Measurements from ENCODE around the gene KRTAP6-3. TPM values are rescaled to one million over a fixed set of nuclear protein-coding genes. Genes with fewer than 3 reads are reported as not detected.

Gene KRTAP6-3
- total and polyA plus RNA-seq, 11 donors: not detected

DNA sequence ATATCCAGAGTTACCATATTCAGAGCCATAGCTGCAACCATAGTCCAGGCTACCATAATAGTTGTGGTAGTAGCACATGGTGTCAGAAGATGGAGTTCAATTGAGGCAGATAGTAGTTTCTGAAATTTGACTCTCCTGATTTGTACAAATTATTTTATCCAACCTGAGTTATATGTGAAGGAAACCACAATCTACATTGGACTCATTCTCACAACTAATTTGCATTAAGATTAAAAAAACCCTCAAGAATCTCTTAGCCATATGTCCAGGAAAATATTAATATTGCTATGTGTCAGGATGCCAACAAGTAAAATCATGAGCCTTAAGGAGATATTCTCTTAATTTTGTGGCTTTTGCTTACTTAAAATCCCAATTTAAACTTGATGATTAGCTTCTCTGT is 1.9 kb upstream of the KRTAP6-3 start, which contains the start of gene KRTAP22-2:
Gene KRTAP22-2 (minus strand): TSS at position 101 of the 400 bp plus-strand sequence.
- Histone ChIP-seq H3K27me3 (no peaks in the 10 kb centered on the region), H3K4me3 (no peak within 1 kb of the TSS), H3K36me3 (no peaks in the 10 kb centered on the region), H3K27ac (no peak within 1 kb of the TSS), H3K4me1 (no peaks in the 10 kb centered on the region), H3K9me3 (no peaks in the 10 kb centered on the region)
- ATAC-seq: no peak
- no peak for DNase-seq
- intact Hi-C loops (cut with DNase I): no loop called here
- TF ChIP-seq, protein P1, sequence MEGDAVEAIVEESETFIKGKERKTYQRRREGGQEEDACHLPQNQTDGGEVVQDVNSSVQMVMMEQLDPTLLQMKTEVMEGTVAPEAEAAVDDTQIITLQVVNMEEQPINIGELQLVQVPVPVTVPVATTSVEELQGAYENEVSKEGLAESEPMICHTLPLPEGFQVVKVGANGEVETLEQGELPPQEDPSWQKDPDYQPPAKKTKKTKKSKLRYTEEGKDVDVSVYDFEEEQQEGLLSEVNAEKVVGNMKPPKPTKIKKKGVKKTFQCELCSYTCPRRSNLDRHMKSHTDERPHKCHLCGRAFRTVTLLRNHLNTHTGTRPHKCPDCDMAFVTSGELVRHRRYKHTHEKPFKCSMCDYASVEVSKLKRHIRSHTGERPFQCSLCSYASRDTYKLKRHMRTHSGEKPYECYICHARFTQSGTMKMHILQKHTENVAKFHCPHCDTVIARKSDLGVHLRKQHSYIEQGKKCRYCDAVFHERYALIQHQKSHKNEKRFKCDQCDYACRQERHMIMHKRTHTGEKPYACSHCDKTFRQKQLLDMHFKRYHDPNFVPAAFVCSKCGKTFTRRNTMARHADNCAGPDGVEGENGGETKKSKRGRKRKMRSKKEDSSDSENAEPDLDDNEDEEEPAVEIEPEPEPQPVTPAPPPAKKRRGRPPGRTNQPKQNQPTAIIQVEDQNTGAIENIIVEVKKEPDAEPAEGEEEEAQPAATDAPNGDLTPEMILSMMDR (IDR thresholded peaks at IDR 0.05): no peak
- no peak for TF ChIP-seq POLR2A (IDR thresholded peaks at IDR 0.05)

DNA sequence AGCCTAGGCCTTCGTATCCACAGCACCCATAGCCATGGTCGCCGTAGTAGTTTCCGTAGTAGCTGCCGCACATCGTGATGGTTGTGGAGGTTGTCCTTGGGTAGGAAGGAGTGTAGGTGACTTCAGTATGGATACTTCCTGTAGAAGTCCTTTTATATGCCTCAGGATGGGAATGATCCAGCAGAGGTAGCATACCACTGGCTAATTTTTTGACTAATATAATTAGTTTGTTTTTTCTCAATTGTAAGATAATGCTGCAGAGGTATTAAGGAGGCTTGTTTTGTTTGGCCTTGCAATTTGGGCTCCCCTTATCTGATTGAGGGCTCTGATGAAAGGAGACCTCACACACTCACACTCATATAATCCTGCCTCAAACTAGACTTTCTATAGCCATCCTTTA is 6.6 kb downstream of the KRTAP6-3 start, which contains the start of gene KRTAP6-2:
Gene KRTAP6-2 (minus strand): TSS at position 101 of the 400 bp plus-strand sequence. CDS start 28 bp downstream, at position 73.
- Histone ChIP-seq H3K36me3 (no peaks in the 10 kb centered on the region), H3K4me1 (no peaks in the 10 kb centered on the region), H3K27ac (no peak within 1 kb of the TSS), H3K27me3 (no peaks in the 10 kb centered on the region), H3K9me3 (peaks cover 0 to 5% (median 0%) of the 10 kb centered on the region in 12 donors), H3K4me3 (no peak within 1 kb of the TSS)
- intact Hi-C loops (cut with DNase I): no loop called here
- 91 to 95% (median 93%) methylated on average over 6 of the region's 6 CpGs for whole genome bisulfite sequencing, 4 donors
- DNase-seq (no peak), ATAC-seq (no peak)
- TF ChIP-seq POLR2A (IDR thresholded peaks at IDR 0.05): no peak
- TF ChIP-seq, protein P1 (IDR thresholded peaks at IDR 0.05): no peak

DNA sequence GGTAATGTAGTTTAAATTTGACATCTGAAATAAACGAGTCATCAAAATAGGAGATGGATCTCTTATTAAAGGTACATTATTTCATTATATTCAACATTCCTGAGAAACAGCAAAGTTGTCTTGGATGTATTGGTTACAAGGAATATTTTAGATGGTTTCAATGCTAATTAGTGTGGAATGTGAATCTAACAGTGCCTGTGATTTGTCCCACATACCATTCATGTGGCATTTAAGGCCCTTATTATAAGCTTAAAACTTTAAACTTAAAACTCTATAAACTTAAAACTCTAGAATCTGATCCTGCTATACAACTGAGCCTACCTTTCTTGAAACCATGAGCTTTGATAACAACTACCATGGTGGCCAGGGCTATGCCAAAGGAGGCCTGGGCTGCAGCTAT is 8.5 kb downstream of the KRTAP6-3 start, which contains the start of gene KRTAP22-1:
Gene KRTAP22-1 (plus strand): TSS at position 301 of the 400 bp plus-strand sequence.
- ATAC-seq (no peak), DNase-seq (no peak)
- intact Hi-C loops (cut with DNase I): no loop called here
- no peak within 1 kb of the TSS for H3K27ac ChIP-seq
- no peaks in the 10 kb centered on the region for H3K27me3 ChIP-seq
- H3K4me1 ChIP-seq: no peaks in the 10 kb centered on the region
- no peaks in the 10 kb centered on the region for H3K36me3 ChIP-seq
- no peak for TF ChIP-seq POLR2A (IDR thresholded peaks at IDR 0.05)
- TF ChIP-seq, protein P1 (IDR thresholded peaks at IDR 0.05): no peak
- peaks cover 0 to 5% (median 0%) of the 10 kb centered on the region in 12 donors for H3K9me3 ChIP-seq
- 41 to 100% (median 67%) methylated on average over 1 of the region's 1 CpG for WGBS, 4 donors
- no peak within 1 kb of the TSS for H3K4me3 ChIP-seq

DNA sequence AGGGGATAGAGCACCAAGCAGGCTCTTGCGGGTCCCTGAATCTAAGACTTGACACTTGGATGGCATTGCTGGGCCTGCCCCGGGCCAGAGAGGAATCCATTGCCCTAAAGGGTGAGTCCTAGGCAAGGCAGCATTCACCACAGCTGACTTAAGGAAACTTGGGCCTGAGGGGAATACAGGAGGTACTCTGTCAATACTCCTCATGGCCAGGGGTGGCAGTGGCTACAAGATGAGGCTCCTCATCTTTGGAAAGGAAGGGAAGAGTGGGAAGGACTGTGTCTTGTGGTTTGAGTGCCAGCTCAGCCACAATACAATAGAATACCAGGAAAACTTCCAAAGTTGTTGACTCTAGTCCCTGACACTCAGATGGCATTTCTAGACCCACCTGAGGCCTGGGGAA is 13.7 kb downstream of the KRTAP6-3 start:
- no peak for TF ChIP-seq POLR2A (IDR thresholded peaks at IDR 0.05)
- TF ChIP-seq, protein P1 (IDR thresholded peaks at IDR 0.05): no peak
- Histone ChIP-seq H3K4me3 (no peak overlapping the region), H3K27me3 (no peaks in the 10 kb centered on the region), H3K9me3 (peaks cover 0 to 7% (median 0%) of the 10 kb centered on the region in 12 donors), H3K27ac (no peak overlapping the region), H3K4me1 (no peaks in the 10 kb centered on the region), H3K36me3 (no peaks in the 10 kb centered on the region)
- intact Hi-C loops (cut with DNase I): no loop called here
- no peak for DNase-seq
- ATAC-seq: no peak
- WGBS, 4 donors: 83 to 100% (median 88%) methylated on average over 2 of the region's 2 CpGs
